OCI-LY1 (cell line): Measurements from ENCODE around the gene KIFC3.

ENCODE experiments used
- H2AFZ ChIP-seq: fragments of 200-600 bp; sonication (generic), shearing (Covaris generic); 2 replicates; pipeline ENCODE4 v1.6.0; 2014; ENCODE audit warnings: antibody characterized with exemption, mild to moderate bottlenecking, low read length
- H3F3A ChIP-seq: fragments of 200-600 bp; sonication (generic), shearing (Covaris generic); 2 replicates; pipeline ENCODE4 v1.6.0; 2014; ENCODE audit warnings: mild to moderate bottlenecking, antibody characterized with exemption, low read length, moderate library complexity; ENCODE audit not compliant: insufficient read depth
- H3K27ac ChIP-seq: fragments of 200-600 bp; sonication (generic); 2 replicates; pipeline ENCODE4 v1.5.1; 2014; ENCODE audit warnings: low read length, mixed run types, mild to moderate bottlenecking, low read depth; ENCODE audit not compliant: poor library complexity, severe bottlenecking
- H3K27me3 ChIP-seq: fragments of 200-600 bp; sonication (generic); 2 replicates; pipeline ENCODE4 v1.6.0; 2014; ENCODE audit warnings: antibody characterized with exemption, mild to moderate bottlenecking, low read length, moderate library complexity; ENCODE audit not compliant: insufficient read depth
- H3K36me3 ChIP-seq: fragments of 200-600 bp; sonication (generic); 2 replicates; pipeline ENCODE4 v1.6.1; 2014; ENCODE audit warnings: mild to moderate bottlenecking, antibody characterized with exemption, low read length, moderate library complexity, mixed read lengths; ENCODE audit not compliant: insufficient read depth
- H3K4me1 ChIP-seq: fragments of 200-600 bp; sonication (generic); 2 replicates; pipeline ENCODE4 v1.5.1; 2014; ENCODE audit warnings: mild to moderate bottlenecking, low read length, moderate library complexity; ENCODE audit not compliant: insufficient read depth, severe bottlenecking
- H3K4me2 ChIP-seq: fragments of 200-600 bp; sonication (generic), shearing (Covaris generic); 2 replicates; pipeline ENCODE4 v1.6.1; 2014; ENCODE audit warnings: low read length
- H3K4me3 ChIP-seq: fragments of 200-600 bp; sonication (generic); 2 replicates; pipeline ENCODE4 v1.5.1; 2014; ENCODE audit warnings: low read length, low read depth, mild to moderate bottlenecking, mixed read lengths; ENCODE audit not compliant: poor library complexity, severe bottlenecking
- H3K79me2 ChIP-seq: fragments of 200-600 bp; shearing (Covaris generic); 2 replicates; pipeline ENCODE4 v1.6.1; 2016; ENCODE audit warnings: mixed run types, low read length, mixed read lengths; ENCODE audit not compliant: insufficient read depth
- H3K9ac ChIP-seq: fragments of 200-600 bp; sonication (generic), shearing (Covaris generic); 2 replicates; pipeline ENCODE4 v1.6.1; 2014; ENCODE audit warnings: mild to moderate bottlenecking, low read length, mixed read lengths
- H3K9me2 ChIP-seq: fragments of 200-600 bp; sonication (generic), shearing (Covaris generic); 2 replicates; pipeline ENCODE4 v1.6.1; 2014; ENCODE audit warnings: low read depth, mild to moderate bottlenecking, low read length, mixed read lengths
- H3K9me3 ChIP-seq: fragments of 200-600 bp; shearing (Covaris generic); 2 replicates; pipeline ENCODE4 v1.6.1; 2014; ENCODE audit warnings: low read length, mixed read lengths
- H4K20me1 ChIP-seq: fragments of 200-600 bp; sonication (generic), shearing (Covaris generic); 2 replicates; pipeline ENCODE4 v1.6.0; 2016; ENCODE audit warnings: mild to moderate bottlenecking, low read length; ENCODE audit not compliant: insufficient read depth
- CTCF ChIP-seq: fragments of 200-600 bp; sonication (generic), shearing (Covaris generic); IDR thresholded peaks from 2 replicates; pipeline ENCODE4 v1.5.1; 2017; ENCODE audit warnings: mild to moderate bottlenecking, antibody characterized with exemption, low read length, moderate library complexity, mixed read lengths
- EZH2 ChIP-seq: fragments of 200-600 bp; sonication (generic), shearing (Covaris generic); IDR thresholded peaks from 2 replicates; pipeline ENCODE4 v1.8.0; 2017; ENCODE audit warnings: borderline replicate concordance, mixed run types, mild to moderate bottlenecking, antibody characterized with exemption, low read length, moderate library complexity, mixed read lengths

KIFC3 gene

GRCh38 chr16:57724531-57724930 is 77.8 kb downstream of the KIFC3 start:
- Histone ChIP-seq H3K27ac (no peak overlapping the region), H3K9me3 (no peaks in the 10 kb centered on the region), H3K27me3 (0 out of 2 replicates have a peak, but pooled peaks cover 3% of the 10 kb centered on the region), H2AFZ (no peak overlapping the region), H3F3A (no peaks in the 10 kb centered on the region), H3K4me1 (no peaks in the 10 kb centered on the region), H3K36me3 (no peaks in the 10 kb centered on the region), H3K9ac (no peak overlapping the region), H3K9me2 (no peaks in the 10 kb centered on the region), H4K20me1 (no peaks in the 10 kb centered on the region), H3K4me2 (no peak overlapping the region), H3K79me2 (no peaks in the 10 kb centered on the region), H3K4me3 (no peak overlapping the region)
- TF ChIP-seq EZH2 = no peak
- TF ChIP-seq CTCF = no peak

GRCh38 chr16:57723170-57723569 is 79.1 kb downstream of the KIFC3 start:
- no peaks in the 10 kb centered on the region for H3K4me1 ChIP-seq
- 0 out of 2 replicates have a peak, but pooled peaks cover 3% of the 10 kb centered on the region for H3K27me3 ChIP-seq
- no peak for TF ChIP-seq EZH2
- TF ChIP-seq CTCF = peak; percentile 13; the same call in 1 of the 2 replicates
- H3K36me3 ChIP-seq = no peaks in the 10 kb centered on the region
- H3K9me2 ChIP-seq = no peaks in the 10 kb centered on the region
- H3K9ac ChIP-seq = no peak overlapping the region
- no peaks in the 10 kb centered on the region for H3K79me2 ChIP-seq
- H3F3A ChIP-seq = no peaks in the 10 kb centered on the region
- no peaks in the 10 kb centered on the region for H3K9me3 ChIP-seq
- H2AFZ ChIP-seq = no peak overlapping the region
- no peak overlapping the region for H3K4me2 ChIP-seq
- no peaks in the 10 kb centered on the region for H4K20me1 ChIP-seq
- H3K27ac ChIP-seq = no peak overlapping the region
- no peak overlapping the region for H3K4me3 ChIP-seq

GRCh38 chr16:57722651-57723050 is 79.6 kb downstream of the KIFC3 start:
- H3K36me3 ChIP-seq = no peaks in the 10 kb centered on the region
- H3F3A ChIP-seq = no peaks in the 10 kb centered on the region
- no peak overlapping the region for H3K4me3 ChIP-seq
- no peak overlapping the region for H2AFZ ChIP-seq
- no peaks in the 10 kb centered on the region for H3K9me3 ChIP-seq
- H4K20me1 ChIP-seq = no peaks in the 10 kb centered on the region
- 0 out of 2 replicates have a peak, but pooled peaks cover 3% of the 10 kb centered on the region for H3K27me3 ChIP-seq
- H3K27ac ChIP-seq = no peak overlapping the region
- H3K4me2 ChIP-seq = no peak overlapping the region
- no peak for TF ChIP-seq CTCF
- TF ChIP-seq EZH2 = no peak
- no peaks in the 10 kb centered on the region for H3K4me1 ChIP-seq
- no peaks in the 10 kb centered on the region for H3K79me2 ChIP-seq
- no peak overlapping the region for H3K9ac ChIP-seq
- H3K9me2 ChIP-seq = no peaks in the 10 kb centered on the region
